Esophagus muscularis mucosa (tissue), 3 donors: ENCODE results near the gene MYL12B.

Experiments used
- POLR2AphosphoS5 ChIP-seq, 2 donors: sonication (generic); formaldehyde crosslinking; IDR thresholded peaks; one replicate each; pipeline ENCODE4 v1.6.1; 2017; ENCODE audit warnings: antibody characterized with exemption in 2 of 2
- TF ChIP-seq, protein P1 (sequence below), 3 experiments: fragments of 200-600 bp in 2 of 3; fragments of 450-650 bp in 1 of 3; sonication (generic) in 2 of 3; IDR thresholded peaks; one replicate each; pipeline ENCODE4 v1.5.1; 2017 to 2019; ENCODE audit warnings: antibody characterized with exemption in 3 of 3, mild to moderate bottlenecking in 2 of 3, moderate library complexity in 1 of 3

DNA sequence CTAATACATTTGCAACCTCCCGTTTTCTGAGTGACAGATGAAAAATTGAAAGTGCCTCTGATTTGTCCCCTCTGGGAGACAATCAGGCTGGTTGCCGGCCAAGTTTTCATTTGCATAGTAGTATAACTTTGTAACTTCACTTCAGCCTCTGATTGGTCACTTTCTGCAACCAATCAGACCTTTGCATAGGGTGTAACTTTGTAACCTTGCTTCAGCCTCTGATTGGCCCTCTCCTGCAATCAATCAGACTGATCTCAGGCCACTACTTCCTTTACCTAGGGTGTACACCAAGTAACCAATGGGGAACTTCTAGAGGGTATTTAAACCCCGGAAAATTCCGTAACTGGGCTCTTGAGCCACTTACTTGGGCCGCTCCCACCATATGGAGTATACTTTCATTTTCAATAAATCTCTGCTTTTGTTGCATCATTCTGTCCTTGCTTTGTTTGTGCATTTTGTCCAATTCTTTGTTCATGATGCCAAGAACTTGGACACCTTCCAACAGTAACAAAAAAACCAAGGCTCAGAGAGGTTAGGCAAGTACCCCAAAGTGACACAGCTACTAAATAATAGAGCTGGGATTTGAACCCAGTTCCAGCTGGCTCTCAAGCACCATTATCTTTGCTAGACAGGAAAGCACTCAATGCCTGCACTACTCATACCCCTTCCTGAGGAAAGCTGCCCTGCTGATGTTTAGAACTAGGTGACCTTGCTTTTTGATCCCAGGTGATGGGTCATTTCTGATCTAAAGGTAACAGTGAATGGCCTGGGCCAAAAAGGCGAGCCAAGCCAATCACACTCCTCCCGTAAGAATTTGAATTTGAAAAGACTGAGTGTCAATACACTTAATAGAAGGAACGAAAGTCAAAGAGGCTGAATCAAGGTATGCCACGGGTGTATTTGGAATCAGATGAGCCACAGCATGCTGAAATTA lies 31.3 kb upstream of the MYL12B start:
- TF ChIP-seq, protein P1, sequence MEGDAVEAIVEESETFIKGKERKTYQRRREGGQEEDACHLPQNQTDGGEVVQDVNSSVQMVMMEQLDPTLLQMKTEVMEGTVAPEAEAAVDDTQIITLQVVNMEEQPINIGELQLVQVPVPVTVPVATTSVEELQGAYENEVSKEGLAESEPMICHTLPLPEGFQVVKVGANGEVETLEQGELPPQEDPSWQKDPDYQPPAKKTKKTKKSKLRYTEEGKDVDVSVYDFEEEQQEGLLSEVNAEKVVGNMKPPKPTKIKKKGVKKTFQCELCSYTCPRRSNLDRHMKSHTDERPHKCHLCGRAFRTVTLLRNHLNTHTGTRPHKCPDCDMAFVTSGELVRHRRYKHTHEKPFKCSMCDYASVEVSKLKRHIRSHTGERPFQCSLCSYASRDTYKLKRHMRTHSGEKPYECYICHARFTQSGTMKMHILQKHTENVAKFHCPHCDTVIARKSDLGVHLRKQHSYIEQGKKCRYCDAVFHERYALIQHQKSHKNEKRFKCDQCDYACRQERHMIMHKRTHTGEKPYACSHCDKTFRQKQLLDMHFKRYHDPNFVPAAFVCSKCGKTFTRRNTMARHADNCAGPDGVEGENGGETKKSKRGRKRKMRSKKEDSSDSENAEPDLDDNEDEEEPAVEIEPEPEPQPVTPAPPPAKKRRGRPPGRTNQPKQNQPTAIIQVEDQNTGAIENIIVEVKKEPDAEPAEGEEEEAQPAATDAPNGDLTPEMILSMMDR (IDR thresholded peaks at IDR 0.05): no peak
- TF ChIP-seq POLR2AphosphoS5 (IDR thresholded peaks at IDR 0.05): no peak
